Measurements from ENCODE around the gene PABPC3. TPM values are rescaled to one million over a fixed set of nuclear protein-coding genes. Genes with fewer than 3 reads are reported as not detected.

Gene PABPC3
- total RNA-seq, 4 donors from 2014 or later = 0.07 to 0.17 (median 0.10) TPM; not detected in 1

DNA sequence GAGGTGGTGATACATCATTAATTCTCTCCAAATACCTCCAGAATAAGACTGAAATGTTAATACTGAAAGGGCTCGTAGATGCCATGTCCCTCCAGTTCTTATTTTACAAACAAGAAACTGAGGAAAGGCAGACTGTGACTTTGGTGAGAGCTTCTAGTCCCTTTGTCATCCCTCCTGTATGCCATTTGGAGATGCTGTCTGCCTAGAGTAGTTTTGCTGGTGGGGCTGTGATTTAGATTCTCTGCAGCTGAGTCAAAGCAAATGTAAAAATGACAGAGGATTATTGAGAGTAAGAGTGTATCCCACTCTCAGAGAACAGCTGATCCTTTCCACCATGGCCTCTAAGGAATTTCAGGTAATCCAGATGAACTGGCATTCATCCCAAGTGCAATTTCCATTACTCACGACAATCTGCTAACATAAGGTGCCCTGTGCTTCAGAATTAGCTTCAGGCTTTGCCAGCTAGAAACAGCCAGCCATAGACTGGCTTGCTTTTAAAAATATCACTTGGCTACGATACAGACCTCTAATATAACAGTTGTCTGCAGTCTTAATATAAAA lies 16.8 kb downstream of the PABPC3 start:
- 56% methylated on average over 3 of the region's 3 CpGs for WGBS, 2 donors
- intact Hi-C loops (cut with DNase I; ENCODE audit: low total_unique reads) = no loop called here
- no peak for DNase-seq (ENCODE audit: low spot score in 2 of 2)

DNA sequence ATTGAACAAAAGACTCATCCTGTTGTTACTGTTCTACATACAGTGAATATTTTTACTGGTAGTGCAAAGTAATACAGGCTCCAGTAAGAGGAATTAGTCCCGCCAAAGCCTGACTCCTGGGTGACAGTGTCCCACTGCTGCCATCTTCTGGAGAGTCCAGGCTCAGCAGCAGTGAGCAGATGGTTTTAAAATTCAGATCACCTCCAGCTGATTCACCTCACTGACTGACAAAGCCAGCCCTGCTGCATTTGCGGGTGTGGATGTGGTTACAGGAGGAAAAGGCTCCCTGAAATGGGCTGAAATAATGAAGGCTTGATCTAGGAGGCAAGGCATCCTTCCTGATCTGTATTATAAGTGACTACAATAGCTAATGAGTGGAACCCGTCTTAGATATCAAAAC lies 18.3 kb downstream of the PABPC3 start:
- H3K4me3 ChIP-seq (ENCODE audit: low read depth, poor library complexity, severe bottlenecking) = no peak overlapping the region
- intact Hi-C loops (cut with DNase I; ENCODE audit: low total_unique reads) = no loop called here
- 21 to 26% methylated on average over 3 of the region's 3 CpGs for WGBS, 2 donors
- DNase-seq (ENCODE audit: low spot score in 2 of 2) = peak; percentile 55 to 87
- no peak for TF ChIP-seq POLR2A (IDR thresholded peaks at IDR 0.05)
- TF ChIP-seq, protein P1, sequence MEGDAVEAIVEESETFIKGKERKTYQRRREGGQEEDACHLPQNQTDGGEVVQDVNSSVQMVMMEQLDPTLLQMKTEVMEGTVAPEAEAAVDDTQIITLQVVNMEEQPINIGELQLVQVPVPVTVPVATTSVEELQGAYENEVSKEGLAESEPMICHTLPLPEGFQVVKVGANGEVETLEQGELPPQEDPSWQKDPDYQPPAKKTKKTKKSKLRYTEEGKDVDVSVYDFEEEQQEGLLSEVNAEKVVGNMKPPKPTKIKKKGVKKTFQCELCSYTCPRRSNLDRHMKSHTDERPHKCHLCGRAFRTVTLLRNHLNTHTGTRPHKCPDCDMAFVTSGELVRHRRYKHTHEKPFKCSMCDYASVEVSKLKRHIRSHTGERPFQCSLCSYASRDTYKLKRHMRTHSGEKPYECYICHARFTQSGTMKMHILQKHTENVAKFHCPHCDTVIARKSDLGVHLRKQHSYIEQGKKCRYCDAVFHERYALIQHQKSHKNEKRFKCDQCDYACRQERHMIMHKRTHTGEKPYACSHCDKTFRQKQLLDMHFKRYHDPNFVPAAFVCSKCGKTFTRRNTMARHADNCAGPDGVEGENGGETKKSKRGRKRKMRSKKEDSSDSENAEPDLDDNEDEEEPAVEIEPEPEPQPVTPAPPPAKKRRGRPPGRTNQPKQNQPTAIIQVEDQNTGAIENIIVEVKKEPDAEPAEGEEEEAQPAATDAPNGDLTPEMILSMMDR (IDR thresholded peaks at IDR 0.05) = no peak

More for the DNA sequence above, 16.8 kb downstream of the PABPC3 start:
- no peak overlapping the region for H3K4me3 ChIP-seq (ENCODE audit: low read depth, poor library complexity, severe bottlenecking)
- TF ChIP-seq POLR2A (IDR thresholded peaks at IDR 0.05) = no peak
- TF ChIP-seq, protein P1 (IDR thresholded peaks at IDR 0.05) = no peak

DNA sequence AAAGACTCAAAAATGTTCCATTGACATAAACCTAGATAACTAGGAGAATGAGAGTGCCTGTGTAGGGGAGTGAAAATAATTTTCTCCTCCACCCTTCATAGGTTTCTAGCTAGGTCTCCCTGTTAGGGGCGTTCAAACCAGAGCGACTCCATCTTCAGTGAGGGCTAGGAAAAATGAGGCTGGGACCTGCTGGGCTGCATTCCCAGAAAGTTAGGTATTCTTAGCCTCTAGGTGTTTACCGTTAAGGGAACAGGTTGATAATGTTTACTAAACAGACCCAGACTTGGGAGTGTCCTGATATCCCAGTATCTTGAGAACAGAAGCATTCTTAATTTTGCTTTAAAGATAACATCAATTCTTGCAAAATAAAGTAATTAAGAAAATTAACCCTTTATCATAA lies 20.1 kb downstream of the PABPC3 start:
- intact Hi-C loops (cut with DNase I; ENCODE audit: low total_unique reads) = no loop called here
- no peak overlapping the region for H3K4me3 ChIP-seq (ENCODE audit: low read depth, poor library complexity, severe bottlenecking)
- 51 to 55% methylated on average over 3 of the region's 3 CpGs for WGBS, 2 donors
- TF ChIP-seq POLR2A (IDR thresholded peaks at IDR 0.05) = no peak
- TF ChIP-seq, protein P1 (IDR thresholded peaks at IDR 0.05) = no peak
- no peak for DNase-seq (ENCODE audit: low spot score in 2 of 2)

DNA sequence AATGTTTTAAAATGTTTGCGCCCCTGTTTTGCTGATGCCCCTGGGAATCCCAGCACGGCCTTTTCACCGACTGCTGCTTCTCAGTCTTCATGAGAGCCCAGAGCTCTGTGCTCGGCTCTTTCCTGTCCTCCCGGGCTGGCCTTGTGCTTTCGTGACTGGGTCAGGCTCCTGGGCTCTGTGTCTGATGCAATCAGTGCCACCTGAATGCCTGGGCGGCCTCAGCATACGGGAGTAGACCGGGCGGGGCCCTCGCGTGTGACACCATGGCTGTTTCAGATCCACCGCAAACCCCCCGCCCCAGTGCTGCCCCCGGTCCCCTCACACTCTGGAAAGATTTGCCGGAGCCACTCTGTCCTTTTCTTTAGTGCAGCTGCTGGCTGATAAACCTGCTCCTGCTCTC lies 21.4 kb downstream of the PABPC3 start:
- 81 to 86% methylated on average over 14 to 16 of the region's 16 CpGs for WGBS, 2 donors
- no peak for DNase-seq (ENCODE audit: low spot score in 2 of 2)
- no peak for TF ChIP-seq POLR2A (IDR thresholded peaks at IDR 0.05)
- TF ChIP-seq, protein P1 (IDR thresholded peaks at IDR 0.05) = no peak
- H3K4me3 ChIP-seq (ENCODE audit: low read depth, poor library complexity, severe bottlenecking) = no peak overlapping the region
- intact Hi-C loops (cut with DNase I; ENCODE audit: low total_unique reads) = no loop called here

DNA sequence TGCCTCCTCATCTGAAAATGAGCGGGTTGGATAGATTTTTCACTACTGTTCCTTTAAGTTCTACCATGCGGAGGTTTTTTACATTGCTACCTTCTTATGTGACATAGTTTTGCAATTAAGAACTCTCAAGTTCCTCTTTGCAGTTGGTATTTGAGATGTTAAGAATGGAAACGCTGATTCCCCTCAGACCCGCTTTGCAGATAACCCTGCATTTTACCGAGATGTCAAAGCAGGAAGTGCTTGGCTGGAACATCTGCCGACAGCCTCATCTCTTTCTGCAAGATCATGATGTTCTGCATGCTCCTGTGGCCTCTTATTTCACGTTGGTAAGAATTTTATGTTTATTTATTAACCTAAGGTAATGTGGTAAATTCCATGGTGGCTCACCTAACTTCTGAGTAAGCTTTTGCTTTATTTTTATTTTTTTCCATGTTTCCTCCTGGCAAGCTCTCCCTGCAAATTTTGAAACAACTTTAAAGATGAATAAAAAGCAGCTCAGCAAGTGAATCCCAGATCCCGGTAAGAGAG lies 22.5 kb downstream of the PABPC3 start:
- WGBS, 2 donors = 53 to 55% methylated on average over 8 of the region's 8 CpGs
- DNase-seq (ENCODE audit: low spot score in 2 of 2) = no peak
- no peak for TF ChIP-seq POLR2A (IDR thresholded peaks at IDR 0.05)
- TF ChIP-seq, protein P1 (IDR thresholded peaks at IDR 0.05) = no peak
- intact Hi-C loops (cut with DNase I; ENCODE audit: low total_unique reads) = no loop called here
- no peak overlapping the region for H3K4me3 ChIP-seq (ENCODE audit: low read depth, poor library complexity, severe bottlenecking)

DNA sequence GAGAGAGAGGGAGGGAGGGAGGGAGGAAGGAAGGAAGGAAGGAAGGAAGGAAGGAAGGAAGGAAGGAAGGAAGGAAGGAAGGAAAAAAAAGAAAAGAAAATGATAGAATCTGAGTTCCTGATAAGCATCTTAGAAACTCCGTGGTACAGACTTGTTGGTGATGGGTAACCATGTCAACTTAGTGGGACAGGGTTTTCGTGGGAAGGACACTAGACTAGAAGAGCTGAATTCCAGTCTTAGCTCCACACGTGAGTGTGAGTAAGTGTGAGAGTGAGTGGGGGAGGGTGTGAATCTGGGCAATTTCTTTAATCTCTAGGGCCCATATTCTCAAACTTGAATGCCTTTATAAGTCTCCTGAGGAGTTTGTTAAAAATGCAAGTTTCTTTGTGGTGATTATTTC lies 35.0 kb downstream of the PABPC3 start:
- no peak for TF ChIP-seq POLR2A (IDR thresholded peaks at IDR 0.05)
- TF ChIP-seq, protein P1 (IDR thresholded peaks at IDR 0.05) = no peak
- H3K4me3 ChIP-seq (ENCODE audit: low read depth, poor library complexity, severe bottlenecking) = no peak overlapping the region
- intact Hi-C loops (cut with DNase I; ENCODE audit: low total_unique reads) = no loop called here
- WGBS, 2 donors = 26 to 42% methylated on average over 3 of the region's 3 CpGs
- DNase-seq (ENCODE audit: low spot score in 2 of 2) = no peak

Data from lower leg skin (tissue), 4 donors.